ENCODE data around the gene POLR3K.
"Not testable (repeated sequence)": the region's sequence is repeated elsewhere in the genome, so short reads cannot be mapped to it uniquely, and the experiment has no call there.

The POLR3K gene

DNA sequence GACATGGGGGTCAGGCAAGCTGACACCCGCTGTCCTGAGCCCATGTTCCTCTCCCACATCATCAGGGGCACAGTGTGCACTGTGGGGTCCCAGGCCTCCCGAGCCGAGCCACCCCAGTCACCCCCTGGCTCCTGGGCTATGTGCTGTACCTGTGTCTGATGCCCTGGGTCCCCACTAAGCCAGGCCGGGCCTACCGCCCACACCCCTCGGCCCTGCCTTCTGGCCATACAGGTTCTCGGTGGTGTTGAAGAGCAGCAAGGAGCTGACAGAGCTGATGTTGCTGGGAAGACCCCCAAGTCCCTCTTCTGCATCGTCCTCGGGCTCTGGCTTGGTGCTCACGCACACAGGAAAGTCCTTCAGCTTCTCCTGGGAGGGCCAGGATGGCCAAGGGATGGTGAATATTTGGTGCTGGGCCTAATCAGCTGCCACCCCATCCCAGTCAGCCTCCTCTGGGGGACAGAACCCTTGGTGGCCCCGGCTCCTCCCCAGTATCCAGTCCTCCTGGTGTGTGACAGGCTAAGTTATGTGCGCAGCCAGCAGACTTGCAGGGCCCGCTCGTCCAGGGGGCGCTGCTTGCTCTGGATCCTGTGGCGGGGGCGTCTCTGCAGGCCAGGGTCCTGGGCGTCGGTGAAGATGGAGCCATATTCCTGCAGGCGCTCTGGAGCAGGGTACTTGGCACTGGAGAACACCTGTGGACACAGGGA lies 36.2 kb downstream of the POLR3K start:
- H3K27ac ChIP-seq; H3K4me1 ChIP-seq (ENCODE audit: control insufficient read depth in 1 of 2, insufficient read depth in 1 of 2, low read depth in 1 of 2, low read length in 1 of 2); H3K4me3 ChIP-seq (ENCODE audit: low read depth in 1 of 2, low read length in 1 of 2); H3K27me3 ChIP-seq; H3K36me3 ChIP-seq; H3K9me3 ChIP-seq: not testable (repeated sequence)

- peak; percentile 58 for TF ChIP-seq CTCF (IDR thresholded peaks at IDR 0.05)
- H3K4me1 ChIP-seq (ENCODE audit: control insufficient read depth in 1 of 2, insufficient read depth in 1 of 2, low read depth in 1 of 2, low read length in 1 of 2); H3K4me3 ChIP-seq (ENCODE audit: low read depth in 1 of 2, low read length in 1 of 2); H3K36me3 ChIP-seq; H3K27ac ChIP-seq; H3K9me3 ChIP-seq; H3K27me3 ChIP-seq: not testable (repeated sequence)
Measured at GRCh38 chr16:10772-11171, 42.6 kb downstream of the POLR3K start.

DNA sequence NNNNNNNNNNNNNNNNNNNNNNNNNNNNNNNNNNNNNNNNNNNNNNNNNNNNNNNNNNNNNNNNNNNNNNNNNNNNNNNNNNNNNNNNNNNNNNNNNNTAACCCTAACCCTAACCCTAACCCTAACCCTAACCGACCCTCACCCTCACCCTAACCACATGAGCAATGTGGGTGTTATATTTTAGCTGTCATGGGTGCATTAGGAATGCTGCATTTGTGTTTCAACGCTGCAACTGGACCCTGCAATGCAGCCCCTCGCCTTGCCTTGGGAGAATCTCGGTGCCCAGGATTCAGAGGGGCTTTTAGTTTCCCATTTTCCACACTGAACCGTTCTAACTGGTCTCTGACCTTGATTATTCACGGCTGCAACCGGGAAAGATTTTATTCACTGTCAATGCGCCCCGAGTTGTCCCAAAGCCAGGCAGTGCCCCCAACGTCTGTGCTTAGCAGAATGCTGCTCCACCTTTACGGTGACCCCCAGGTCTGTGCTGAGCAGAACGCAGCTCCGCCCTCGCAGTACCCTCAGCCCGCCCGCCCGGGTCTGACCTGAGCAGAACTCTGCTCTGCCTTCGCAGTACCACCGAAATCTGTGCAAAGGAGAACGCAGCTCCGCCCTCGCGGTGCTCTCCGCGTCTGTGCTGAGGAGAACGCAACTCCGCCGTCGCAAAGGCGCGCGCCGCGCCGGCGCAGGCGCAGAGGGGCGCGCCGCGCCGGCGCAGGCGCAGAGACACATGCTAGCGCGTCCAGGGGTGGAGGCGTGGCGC lies 43.3 kb downstream of the POLR3K start:
- no peaks in the 10 kb centered on the region for H3K9me3 ChIP-seq
- H3K4me1 ChIP-seq (ENCODE audit: control insufficient read depth in 1 of 2, insufficient read depth in 1 of 2, low read depth in 1 of 2, low read length in 1 of 2): no peaks in the 10 kb centered on the region
- TF ChIP-seq CTCF (IDR thresholded peaks at IDR 0.05): no peak
- no peaks in the 10 kb centered on the region for H3K36me3 ChIP-seq
- H3K27ac ChIP-seq: no peak overlapping the region
- peak overlapping the region in 1 of 2 experiments; percentile 15 for H3K4me3 ChIP-seq (ENCODE audit: low read depth in 1 of 2, low read length in 1 of 2)
- H3K27me3 ChIP-seq: no peaks in the 10 kb centered on the region
